Ovary (tissue), 3 donors: Measurements from ENCODE around the gene TBC1D8B.

Experiments used
- CTCF ChIP-seq, 3 donors: fragments of 450-650 bp in 2 of 3; fragments of 200-600 bp in 1 of 3; IDR thresholded peaks; one replicate each; pipeline versions ENCODE4 v1.5.1 to v1.8.0; 2016 to 2022; ENCODE audit warnings: antibody characterized with exemption in 3 of 3, mild to moderate bottlenecking in 1 of 3
- EP300 ChIP-seq: sonication (generic); formaldehyde crosslinking; IDR thresholded peaks from one replicate; pipeline ENCODE4 v1.6.1; 2017; ENCODE audit warnings: antibody characterized with exemption
- POLR2A ChIP-seq: fragments of 450-650 bp; IDR thresholded peaks from one replicate; pipeline ENCODE4 v1.6.1; 2017; ENCODE audit warnings: antibody characterized with exemption, mild to moderate bottlenecking, moderate library complexity
- donor health status: DM: no; HTN: no; CAD: no.

- TF ChIP-seq POLR2A (no peak), CTCF (IDR thresholded peaks at IDR 0.05) (no peak), EP300 (no peak)
These were observed 99.3 kb downstream of the TBC1D8B start for GRCh38 chrX:106901781-106902219.
